GM23338 (cell line): ENCODE measurements around the gene MYO16. TPM values are rescaled to one million over a fixed set of nuclear protein-coding genes. Genes with fewer than 3 reads are reported as not detected.

Experiments
- ATAC-seq: fragments of 200-7000 bp; cut with Tn5 transposase; 3 replicates; pipeline ENCODE4 v1.9.1; 2020
- DNase-seq: peaks from one replicate; pipeline ENCODE4 v3.0.0-alpha.2; 2015; ENCODE audit warnings: low spot score
- H2AFZ ChIP-seq: fragments of 200-600 bp; sonication (generic); 2 replicates; pipeline ENCODE4 v1.8.0; 2016; ENCODE audit warnings: antibody characterized with exemption, mild to moderate bottlenecking, moderate library complexity
- H3F3A ChIP-seq: fragments of 200-600 bp; sonication (generic); replicated peaks from 2 replicates; pipeline ENCODE4 v1.8.0; 2017; ENCODE audit warnings: antibody characterized with exemption, mixed run types, low read depth
- H3K27ac ChIP-seq: fragments of 200-600 bp; sonication (generic); 2 replicates; pipeline ENCODE4 v1.6.1; 2016; ENCODE audit warnings: low read depth
- H3K27me3 ChIP-seq: fragments of 200-600 bp; sonication (generic); 2 replicates; pipeline ENCODE4 v1.8.0; 2016; ENCODE audit warnings: mild to moderate bottlenecking, mixed run types, moderate library complexity; ENCODE audit not compliant: insufficient read depth
- H3K36me3 ChIP-seq: fragments of 200-600 bp; sonication (generic); 2 replicates; pipeline ENCODE4 v1.8.0; 2016; ENCODE audit warnings: mild to moderate bottlenecking; ENCODE audit not compliant: insufficient read depth
- H3K4me1 ChIP-seq: fragments of 200-600 bp; sonication (generic); 2 replicates; pipeline ENCODE4 v1.8.0; 2016; ENCODE audit warnings: mild to moderate bottlenecking, moderate library complexity; ENCODE audit not compliant: insufficient read depth
- H3K4me2 ChIP-seq: fragments of 200-600 bp; sonication (generic); 2 replicates; pipeline ENCODE4 v1.7.1; 2017; ENCODE audit warnings: mixed run types
- H3K4me3 ChIP-seq: fragments of 200-600 bp; sonication (generic); 2 replicates; pipeline ENCODE4 v1.6.1; 2016; ENCODE audit warnings: mixed run types
- H3K79me2 ChIP-seq: fragments of 200-600 bp; sonication (generic); replicated peaks from 2 replicates; pipeline ENCODE4 v1.8.0; 2017; ENCODE audit warnings: mild to moderate bottlenecking; ENCODE audit not compliant: insufficient read depth
- H3K9me2 ChIP-seq: fragments of 200-600 bp; sonication (generic); 2 replicates; pipeline ENCODE4 v1.8.0; 2017; ENCODE audit not compliant: insufficient read depth
- H4K20me1 ChIP-seq: fragments of 200-600 bp; sonication (generic); replicated peaks from 2 replicates; pipeline ENCODE4 v1.8.0; 2017; ENCODE audit warnings: mild to moderate bottlenecking; ENCODE audit not compliant: insufficient read depth
- H3K27ac Mint-ChIP-seq: 2 replicates; pipeline ENCODE4 v1.8.0; 2020; ENCODE audit warnings: inconsistent platforms, mild to moderate bottlenecking, moderate library complexity, mixed read lengths
- H3K27me3 Mint-ChIP-seq: 3 replicates; pipeline ENCODE4 v1.8.0; 2022; ENCODE audit warnings: low read depth, mild to moderate bottlenecking, moderate library complexity, mixed read lengths, inconsistent platforms; ENCODE audit not compliant: insufficient read depth, poor library complexity
- H3K36me3 Mint-ChIP-seq: 3 replicates; pipeline ENCODE4 v1.8.0; 2021; ENCODE audit warnings: low read depth, mild to moderate bottlenecking, inconsistent platforms, moderate library complexity, mixed read lengths
- H3K4me1 Mint-ChIP-seq: 3 replicates; pipeline ENCODE4 v1.8.0; 2020; ENCODE audit warnings: mild to moderate bottlenecking, inconsistent platforms, mixed read lengths
- H3K4me3 Mint-ChIP-seq: 3 replicates; pipeline ENCODE4 v1.8.0; 2021; ENCODE audit warnings: moderate library complexity, mild to moderate bottlenecking, inconsistent platforms, mixed read lengths
- H3K9me3 Mint-ChIP-seq: 3 replicates; pipeline ENCODE4 v1.8.0; 2020; ENCODE audit warnings: moderate library complexity, mild to moderate bottlenecking, inconsistent platforms, mixed read lengths
- CREB1 ChIP-seq: fragments of 250-450 bp; sonication (Bioruptor Pico); IDR thresholded peaks from 2 replicates; pipeline ENCODE4 v1.5.0; 2020; ENCODE audit warnings: low read depth, mild to moderate bottlenecking, moderate library complexity
- CTCF ChIP-seq, 2 experiments: fragments of 200-600 bp in 1 of 2; sonication (generic) in 1 of 2; conservative IDR thresholded peaks; 2 replicates each; pipeline versions ENCODE4 v1.5.1 to v1.6.1; 2016 to 2017; ENCODE audit warnings: antibody characterized with exemption in 2 of 2, low read depth in 2 of 2, mild to moderate bottlenecking in 2 of 2, moderate library complexity in 1 of 2
- ETS1 ChIP-seq: IDR thresholded peaks from 2 replicates; pipeline ENCODE4 v1.6.1; 2016; ENCODE audit warnings: antibody characterized with exemption
- EZH2 ChIP-seq: fragments of 200-600 bp; sonication (generic); IDR thresholded peaks from one replicate; pipeline ENCODE4 v1.8.0; 2017; ENCODE audit warnings: antibody characterized with exemption, mild to moderate bottlenecking, low read depth; ENCODE audit not compliant: unreplicated experiment
- EZH2phosphoT487 ChIP-seq: fragments of 200-600 bp; sonication (generic); IDR thresholded peaks from one replicate; pipeline ENCODE4 v1.8.1; 2018; ENCODE audit warnings: antibody characterized with exemption; ENCODE audit not compliant: unreplicated experiment
- JUNB ChIP-seq: IDR thresholded peaks from one replicate; pipeline ENCODE4 v1.6.1; 2016; ENCODE audit warnings: antibody characterized with exemption; ENCODE audit not compliant: unreplicated experiment
- NANOG ChIP-seq: IDR thresholded peaks from 2 replicates; pipeline ENCODE4 v1.6.1; 2016; ENCODE audit warnings: antibody characterized with exemption, borderline replicate concordance
- POLR2AphosphoS5 ChIP-seq: IDR thresholded peaks from 2 replicates; pipeline ENCODE4 v1.6.1; 2016; ENCODE audit warnings: antibody characterized with exemption, low read depth
- REST ChIP-seq: IDR thresholded peaks from one replicate; pipeline ENCODE4 v1.6.1; 2018; ENCODE audit warnings: antibody characterized with exemption; ENCODE audit not compliant: unreplicated experiment
- STAT1 ChIP-seq: IDR thresholded peaks from one replicate; pipeline ENCODE4 v1.6.1; 2016; ENCODE audit warnings: antibody characterized with exemption; ENCODE audit not compliant: unreplicated experiment
- ZNF114 ChIP-seq: fragments of 250-450 bp; sonication (Bioruptor Pico); IDR thresholded peaks from 2 replicates; pipeline ENCODE4 v1.5.0; 2020; ENCODE audit warnings: mild to moderate bottlenecking, moderate library complexity
- ZNF331 ChIP-seq: fragments of 250-450 bp; sonication (Bioruptor Pico); IDR thresholded peaks from 2 replicates; pipeline ENCODE4 v1.5.0; 2020; ENCODE audit warnings: low read depth, mild to moderate bottlenecking, moderate library complexity
- ZNF462 ChIP-seq: fragments of 250-450 bp; sonication (Bioruptor Pico); IDR thresholded peaks from 2 replicates; pipeline ENCODE4 v1.5.0; 2020; ENCODE audit warnings: mild to moderate bottlenecking, moderate library complexity
- polyA plus RNA-seq: library from polyadenylated mRNA; unstranded; fragments of >200 nt; fragmentation: Nextera tagmentation; extraction: Ambion mirVana; gene quantifications from 2 replicates; pipeline ENCODE4 v1.2.1, GENCODE V29; 2016
- total RNA-seq: library from RNA; depleted of rRNA; stranded (reverse); fragments of >200 nt; shearing (Covaris generic); gene quantifications from 2 replicates; pipeline ENCODE4 v1.2.3, GENCODE V29; 2014

The MYO16 gene
- total and polyA plus RNA-seq, 2 experiments from 2014 or later = 0.10 to 0.13 TPM

- Histone ChIP-seq H4K20me1 (no peaks in the 10 kb centered on the region), H3K27ac (no peak overlapping the region), H3K36me3 (no peaks in the 10 kb centered on the region), H2AFZ (no peak overlapping the region), H3K4me2 (no peak overlapping the region), H3K27me3 (no peaks in the 10 kb centered on the region), H3K9me2 (no peaks in the 10 kb centered on the region), H3F3A (no peaks in the 10 kb centered on the region), H3K79me2 (no peaks in the 10 kb centered on the region), H3K4me1 (no peaks in the 10 kb centered on the region), H3K4me3 (no peak overlapping the region)
- Mint-ChIP-seq H3K9me3 (no peaks in the 10 kb centered on the region), H3K36me3 (no peaks in the 10 kb centered on the region), H3K27ac (no peak overlapping the region), H3K27me3 (no peaks in the 10 kb centered on the region), H3K4me3 (no peak overlapping the region), H3K4me1 (no peaks in the 10 kb centered on the region)
- TF ChIP-seq POLR2AphosphoS5 = no peak
- no peak for TF ChIP-seq ZNF114 (CRISPR knock-in tag)
- TF ChIP-seq ZNF462 (CRISPR knock-in tag) = no peak
- TF ChIP-seq STAT1 = no peak
- no peak for TF ChIP-seq REST
- TF ChIP-seq EZH2 = no peak
- TF ChIP-seq EZH2phosphoT487 = no peak
- TF ChIP-seq CTCF (conservative IDR thresholded peaks at IDR 0.05; ENCODE audit: low read depth in 2 of 2) = no peak
- TF ChIP-seq CREB1 = no peak
- TF ChIP-seq ETS1 = no peak
- no peak for TF ChIP-seq ZNF331 (CRISPR knock-in tag)
- TF ChIP-seq NANOG = no peak
- no peak for TF ChIP-seq JUNB
- no peak for ATAC-seq
- no peak for DNase-seq
Observed at GRCh38 chr13:108948251-108948671, 318.9 kb downstream of the MYO16 start.
